Activated naive CD4-positive, alpha-beta T cell (primary cell): ENCODE measurements around the gene NMRAL1.

Source experiments
- DNase-seq, 4 experiments: peaks; one replicate each; lab custom pipeline; 2025; lab: John Stamatoyannopoulos, UW

Gene NMRAL1

GRCh38 chr16:4474192-4474961, at the start of gene NMRAL1:
NMRAL1 (minus strand) TSS chr16:4474625; CDS start chr16:4474132, 493 bp downstream.
- DNase-seq, result peak; percentile 34 to 76 (median 55)

DNA sequence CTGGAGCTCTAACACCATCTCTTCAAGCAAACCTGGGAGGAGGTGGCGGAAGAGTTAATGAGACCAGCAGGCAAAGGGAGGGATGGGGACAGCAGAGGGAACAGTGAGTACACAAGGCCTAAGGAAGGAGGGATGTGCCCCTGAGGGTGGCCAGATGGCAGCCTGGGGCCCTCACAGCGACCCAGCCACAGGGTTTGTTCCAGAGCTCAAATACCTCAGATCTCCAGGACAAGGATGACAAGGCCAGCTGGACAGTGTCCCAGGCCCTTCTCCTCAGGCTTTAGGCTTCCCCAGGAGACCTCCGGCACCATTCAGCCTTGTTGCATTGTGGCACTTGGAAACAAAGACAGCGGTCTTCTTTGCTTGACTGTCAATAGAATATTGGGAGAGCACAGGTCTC, 49.3 kb upstream of the NMRAL1 start:
- no peak for DNase-seq

GRCh38 chr16:4522051-4522581, 47.7 kb upstream of the NMRAL1 start:
- no peak for DNase-seq

- no peak for DNase-seq
These were observed 46.5 kb upstream of the NMRAL1 start for GRCh38 chr16:4520913-4521312.

- no peak for DNase-seq
These were observed 45.0 kb upstream of the NMRAL1 start for GRCh38 chr16:4519274-4520058.

- DNase-seq, result no peak
These were observed 43.6 kb upstream of the NMRAL1 start for GRCh38 chr16:4517812-4518680.

- DNase-seq, result no peak
These were observed 41.3 kb upstream of the NMRAL1 start for GRCh38 chr16:4515611-4516233.

- no peak for DNase-seq
These were observed 40.2 kb upstream of the NMRAL1 start for GRCh38 chr16:4514606-4515005.

- DNase-seq, result no peak
These were observed 39.5 kb upstream of the NMRAL1 start for GRCh38 chr16:4513881-4514280.

- DNase-seq, result no peak
These were observed 38.8 kb upstream of the NMRAL1 start for GRCh38 chr16:4513086-4513860.

DNA sequence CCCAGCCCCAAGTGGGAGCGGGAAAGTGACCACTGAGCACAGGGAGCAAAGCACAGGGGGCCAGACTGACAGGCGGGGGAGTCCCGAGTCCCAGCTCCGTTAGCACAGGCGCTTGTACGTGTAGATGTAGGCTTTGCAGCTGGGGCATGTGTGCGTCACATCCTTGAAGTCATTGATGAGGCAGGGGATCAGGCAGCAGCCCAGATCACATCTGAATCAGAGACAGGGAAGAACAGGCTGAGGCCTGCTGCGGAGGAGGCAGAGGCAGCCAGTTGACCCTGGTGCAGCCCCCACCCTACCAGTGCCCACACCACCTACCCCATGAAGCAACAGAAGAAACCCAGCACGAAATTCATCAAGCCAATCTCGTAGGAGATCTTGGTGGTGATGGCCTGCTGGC, 38.0 kb upstream of the NMRAL1 start:
- DNase-seq, result no peak

GRCh38 chr16:4511441-4512082, 37.1 kb upstream of the NMRAL1 start:
- no peak for DNase-seq

DNA sequence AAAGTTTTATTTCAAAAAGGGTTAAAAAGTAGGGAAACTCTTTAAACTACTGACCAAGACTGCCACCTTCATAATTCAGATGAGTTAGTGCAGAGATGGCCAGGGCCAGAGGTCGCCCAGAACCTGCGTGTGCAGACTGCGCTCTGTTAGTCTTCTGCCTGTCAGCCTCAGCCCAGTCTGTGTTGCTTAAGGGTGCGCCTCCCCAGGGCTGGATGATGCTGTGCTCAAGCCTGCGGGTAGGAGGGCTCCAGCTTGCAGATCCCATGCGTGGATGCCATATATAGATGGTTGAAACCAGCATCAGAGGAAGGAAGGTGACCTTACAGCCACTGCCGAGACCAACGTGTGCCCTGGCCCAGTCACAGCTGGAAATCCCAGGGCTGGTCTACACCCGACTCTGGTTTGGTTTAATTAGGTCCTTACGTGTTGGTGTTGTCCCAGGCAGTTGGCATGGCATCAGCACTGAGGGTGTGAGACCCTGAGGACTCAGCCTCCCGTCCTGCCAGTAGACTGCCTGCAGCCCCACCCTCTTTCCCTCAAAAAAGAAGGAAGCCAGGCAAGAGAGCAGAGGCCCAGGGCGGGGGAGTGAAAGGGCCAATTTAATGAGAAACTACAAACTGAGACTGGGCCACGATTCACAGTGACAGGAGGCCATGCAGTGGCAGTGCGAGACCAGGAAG, 36.5 kb upstream of the NMRAL1 start:
- DNase-seq, result no peak

DNA sequence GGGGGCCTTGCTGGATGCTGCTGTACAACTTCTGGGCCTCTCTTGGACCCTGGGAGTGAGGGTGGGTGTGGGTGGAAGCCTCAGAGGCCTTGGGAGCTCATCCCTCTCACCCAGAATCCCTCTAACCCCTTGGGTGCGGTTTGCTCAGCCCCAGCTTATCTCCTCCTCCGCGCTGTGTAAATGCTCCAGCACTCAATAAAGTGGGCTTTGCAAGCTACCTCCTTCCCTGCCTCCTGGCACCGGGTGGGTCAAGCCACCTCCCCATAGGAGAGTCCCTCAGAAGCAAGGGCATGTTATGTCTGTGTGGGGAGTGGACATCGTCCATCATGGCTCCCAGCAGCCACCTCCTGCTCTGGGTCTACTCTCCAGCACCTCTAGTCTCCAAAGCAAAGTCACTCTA, 35.7 kb upstream of the NMRAL1 start:
- no peak for DNase-seq

GRCh38 chr16:4509420-4509819, 35.0 kb upstream of the NMRAL1 start:
- no peak for DNase-seq

DNA sequence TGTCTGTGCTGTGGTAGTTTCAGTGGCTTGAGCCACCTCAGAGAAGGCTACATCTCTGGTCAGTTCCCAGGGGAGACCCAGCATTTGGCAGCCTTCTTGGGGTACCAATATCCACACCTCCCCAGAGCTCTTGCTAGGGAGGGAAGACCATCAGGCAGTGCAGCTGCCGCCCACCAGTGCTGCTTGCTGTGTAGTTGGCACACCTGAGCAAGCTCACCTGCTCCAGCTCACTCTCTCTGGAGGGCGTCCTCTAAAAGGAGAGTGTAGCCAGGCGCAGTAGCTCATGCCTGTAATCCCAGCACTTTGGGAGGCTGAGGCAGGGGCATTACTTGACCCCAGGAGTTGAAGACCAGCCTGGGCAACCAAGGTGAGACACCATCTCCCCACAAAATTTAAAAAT, 34.4 kb upstream of the NMRAL1 start:
- DNase-seq, result no peak

DNA sequence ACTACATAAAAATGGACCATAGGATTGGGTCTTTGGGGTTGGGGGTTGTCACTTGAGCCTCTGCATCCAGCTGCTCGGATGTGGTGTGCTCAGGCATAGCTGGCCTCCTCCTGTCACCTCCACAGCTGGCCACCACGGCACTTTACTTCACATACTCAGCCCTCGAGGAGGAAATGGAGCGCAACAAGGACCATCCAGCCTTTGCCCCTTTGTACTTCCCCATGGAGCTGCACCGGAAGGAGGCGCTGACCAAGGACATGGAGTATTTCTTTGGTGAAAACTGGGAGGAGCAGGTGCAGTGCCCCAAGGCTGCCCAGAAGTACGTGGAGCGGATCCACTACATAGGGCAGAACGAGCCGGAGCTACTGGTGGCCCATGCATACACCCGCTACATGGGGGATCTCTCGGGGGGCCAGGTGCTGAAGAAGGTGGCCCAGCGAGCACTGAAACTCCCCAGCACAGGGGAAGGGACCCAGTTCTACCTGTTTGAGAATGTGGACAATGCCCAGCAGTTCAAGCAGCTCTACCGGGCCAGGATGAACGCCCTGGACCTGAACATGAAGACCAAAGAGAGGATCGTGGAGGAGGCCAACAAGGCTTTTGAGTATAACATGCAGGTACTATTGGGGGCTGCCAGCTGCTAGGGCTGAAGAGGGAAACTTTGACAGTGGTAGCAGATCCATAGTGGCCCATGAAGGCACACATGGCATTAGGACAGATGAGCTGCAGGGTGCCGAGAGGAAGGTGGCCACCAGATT, 33.3 kb upstream of the NMRAL1 start:
- DNase-seq, result no peak

- DNase-seq, result peak in 1 of 4 experiments; percentile 28
These were observed 32.0 kb upstream of the NMRAL1 start for GRCh38 chr16:4506450-4506849.
